ENCODE measurements around the gene DERA. TPM values are rescaled to one million over a fixed set of nuclear protein-coding genes. Genes with fewer than 3 reads are reported as not detected.

DERA gene
- total and polyA plus RNA-seq, 2 donors (not counting 1 experiment from before 2014, with no cell fraction given) = 48.2 to 51.5 TPM

DNA sequence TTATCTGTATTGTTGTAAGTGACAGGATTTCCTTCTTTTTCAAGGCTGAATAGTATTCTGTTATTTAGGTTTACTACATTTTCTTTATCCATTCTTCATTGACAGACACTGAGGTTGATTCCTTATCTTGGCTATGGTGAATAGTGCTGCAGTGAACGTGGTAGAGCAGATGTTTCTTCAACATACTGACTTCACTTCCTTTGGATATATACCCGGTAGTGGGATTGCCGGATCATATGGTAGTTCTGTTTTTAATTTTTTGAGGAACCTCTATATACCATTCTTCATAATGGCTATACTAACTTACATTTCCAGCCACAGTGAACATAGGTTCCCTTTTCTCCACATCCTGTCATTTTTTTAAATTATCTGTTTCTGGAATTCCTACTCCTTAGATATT, 21.8 kb downstream of the DERA start:
- Histone ChIP-seq H3K27me3 (ENCODE audit: control insufficient read depth, insufficient read depth, low read length) (no peaks in the 10 kb centered on the region), H3K9ac (ENCODE audit: insufficient read depth, low read length) (no peak overlapping the region), H3K79me2 (ENCODE audit: control insufficient read depth, insufficient read depth, low read length) (no peaks in the 10 kb centered on the region), H3K4me1 (ENCODE audit: control insufficient read depth, extremely low read depth, insufficient read depth, low read length) (peaks cover 7% of the 10 kb centered on the region), H2AFZ (ENCODE audit: low read length) (no peak overlapping the region), H3K9me3 (ENCODE audit: control insufficient read depth, insufficient read depth, low read depth, low read length) (no peaks in the 10 kb centered on the region), H3K27ac (ENCODE audit: insufficient read depth, low read length) (no peak overlapping the region), H3K36me3 (ENCODE audit: control insufficient read depth, insufficient read depth, low read length) (no peaks in the 10 kb centered on the region), H4K20me1 (ENCODE audit: control insufficient read depth, extremely low read depth, insufficient read depth, low read length) (no peaks in the 10 kb centered on the region), H3K4me2 (ENCODE audit: extremely low read depth, insufficient read depth, low read length) (no peak overlapping the region), H3K4me3 (replicated peaks in 1 of 4; ENCODE audit: control extremely low read depth in 1 of 4, insufficient read depth in 1 of 4, low read depth in 3 of 4, low read length in 4 of 4) (no peak overlapping the region)
- no peak for DNase-seq (ENCODE audit: low read depth in 2 of 2)
- TF ChIP-seq, protein P1, sequence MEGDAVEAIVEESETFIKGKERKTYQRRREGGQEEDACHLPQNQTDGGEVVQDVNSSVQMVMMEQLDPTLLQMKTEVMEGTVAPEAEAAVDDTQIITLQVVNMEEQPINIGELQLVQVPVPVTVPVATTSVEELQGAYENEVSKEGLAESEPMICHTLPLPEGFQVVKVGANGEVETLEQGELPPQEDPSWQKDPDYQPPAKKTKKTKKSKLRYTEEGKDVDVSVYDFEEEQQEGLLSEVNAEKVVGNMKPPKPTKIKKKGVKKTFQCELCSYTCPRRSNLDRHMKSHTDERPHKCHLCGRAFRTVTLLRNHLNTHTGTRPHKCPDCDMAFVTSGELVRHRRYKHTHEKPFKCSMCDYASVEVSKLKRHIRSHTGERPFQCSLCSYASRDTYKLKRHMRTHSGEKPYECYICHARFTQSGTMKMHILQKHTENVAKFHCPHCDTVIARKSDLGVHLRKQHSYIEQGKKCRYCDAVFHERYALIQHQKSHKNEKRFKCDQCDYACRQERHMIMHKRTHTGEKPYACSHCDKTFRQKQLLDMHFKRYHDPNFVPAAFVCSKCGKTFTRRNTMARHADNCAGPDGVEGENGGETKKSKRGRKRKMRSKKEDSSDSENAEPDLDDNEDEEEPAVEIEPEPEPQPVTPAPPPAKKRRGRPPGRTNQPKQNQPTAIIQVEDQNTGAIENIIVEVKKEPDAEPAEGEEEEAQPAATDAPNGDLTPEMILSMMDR (conservative IDR thresholded peaks at IDR 0.05 in 1 of 2, IDR thresholded peaks at IDR 0.05 in 1 of 2; ENCODE audit: low read depth in 1 of 2, low read length in 2 of 2) = no peak
- no peak for TF ChIP-seq EZH2 (IDR thresholded peaks at IDR 0.05; ENCODE audit: low read length, missing control alignments)

DNA sequence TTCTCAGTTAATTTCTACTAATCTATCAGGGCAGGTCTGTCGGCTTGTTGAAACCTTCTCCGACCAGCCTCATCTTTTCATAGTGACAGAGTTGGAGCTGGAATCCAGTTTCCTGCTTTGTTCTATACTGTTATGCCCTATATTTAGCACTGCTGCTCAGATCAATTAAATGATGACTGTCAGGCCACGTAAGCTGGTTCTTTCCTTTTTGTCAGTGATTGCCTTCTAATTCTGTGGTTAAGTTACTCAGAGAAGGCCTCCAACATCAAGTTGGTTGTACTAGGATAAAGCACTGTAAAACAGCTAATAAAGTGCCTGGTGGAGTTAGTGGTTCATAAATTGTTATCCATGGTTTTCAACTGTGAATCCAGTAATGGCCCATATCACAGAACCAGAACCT, 22.6 kb downstream of the DERA start:
- H3K9me3 ChIP-seq (ENCODE audit: control insufficient read depth, insufficient read depth, low read depth, low read length) = no peaks in the 10 kb centered on the region
- no peak overlapping the region for H3K4me3 ChIP-seq (replicated peaks in 1 of 4; ENCODE audit: control extremely low read depth in 1 of 4, insufficient read depth in 1 of 4, low read depth in 3 of 4, low read length in 4 of 4)
- no peak overlapping the region for H3K27ac ChIP-seq (ENCODE audit: insufficient read depth, low read length)
- no peak overlapping the region for H3K9ac ChIP-seq (ENCODE audit: insufficient read depth, low read length)
- H3K4me1 ChIP-seq (ENCODE audit: control insufficient read depth, extremely low read depth, insufficient read depth, low read length) = peaks cover 5% of the 10 kb centered on the region
- H3K4me2 ChIP-seq (ENCODE audit: extremely low read depth, insufficient read depth, low read length) = no peak overlapping the region
- peak in 1 of 2 donors; percentile 77 for DNase-seq (ENCODE audit: low read depth in 2 of 2)
- no peaks in the 10 kb centered on the region for H3K79me2 ChIP-seq (ENCODE audit: control insufficient read depth, insufficient read depth, low read length)
- no peak overlapping the region for H2AFZ ChIP-seq (ENCODE audit: low read length)
- H4K20me1 ChIP-seq (ENCODE audit: control insufficient read depth, extremely low read depth, insufficient read depth, low read length) = no peaks in the 10 kb centered on the region
- H3K27me3 ChIP-seq (ENCODE audit: control insufficient read depth, insufficient read depth, low read length) = no peaks in the 10 kb centered on the region
- TF ChIP-seq, protein P1 (conservative IDR thresholded peaks at IDR 0.05 in 1 of 2, IDR thresholded peaks at IDR 0.05 in 1 of 2; ENCODE audit: low read depth in 1 of 2, low read length in 2 of 2) = no peak
- no peak for TF ChIP-seq EZH2 (IDR thresholded peaks at IDR 0.05; ENCODE audit: low read length, missing control alignments)
- no peaks in the 10 kb centered on the region for H3K36me3 ChIP-seq (ENCODE audit: control insufficient read depth, insufficient read depth, low read length)

DNA sequence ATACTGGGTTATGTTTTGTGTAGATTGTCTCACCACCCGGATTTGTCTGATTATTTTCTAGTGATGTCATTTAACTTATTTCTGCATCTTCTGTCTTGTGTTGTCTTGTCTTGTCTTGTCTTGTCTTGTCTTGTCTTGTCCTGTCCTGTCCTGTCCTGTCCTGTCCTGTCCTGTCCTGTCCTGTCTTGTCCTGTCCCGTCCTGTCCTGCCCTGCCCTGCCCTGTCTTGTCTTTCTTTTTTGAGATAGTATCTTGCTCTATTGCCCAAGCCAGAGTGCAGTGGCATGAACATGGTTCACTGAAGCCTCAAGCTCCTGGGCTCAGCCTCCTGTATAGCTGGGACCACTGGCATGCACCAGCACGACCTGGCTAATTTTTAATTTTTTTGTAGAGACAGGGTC, 25.6 kb downstream of the DERA start:
- no peak overlapping the region for H3K4me3 ChIP-seq (replicated peaks in 1 of 4; ENCODE audit: control extremely low read depth in 1 of 4, insufficient read depth in 1 of 4, low read depth in 3 of 4, low read length in 4 of 4)
- no peaks in the 10 kb centered on the region for H3K79me2 ChIP-seq (ENCODE audit: control insufficient read depth, insufficient read depth, low read length)
- H3K36me3 ChIP-seq (ENCODE audit: control insufficient read depth, insufficient read depth, low read length) = no peaks in the 10 kb centered on the region
- H4K20me1 ChIP-seq (ENCODE audit: control insufficient read depth, extremely low read depth, insufficient read depth, low read length) = no peaks in the 10 kb centered on the region
- no peaks in the 10 kb centered on the region for H3K27me3 ChIP-seq (ENCODE audit: control insufficient read depth, insufficient read depth, low read length)
- no peak overlapping the region for H2AFZ ChIP-seq (ENCODE audit: low read length)
- H3K4me2 ChIP-seq (ENCODE audit: extremely low read depth, insufficient read depth, low read length) = no peak overlapping the region
- no peak overlapping the region for H3K9ac ChIP-seq (ENCODE audit: insufficient read depth, low read length)
- TF ChIP-seq, protein P1 (conservative IDR thresholded peaks at IDR 0.05 in 1 of 2, IDR thresholded peaks at IDR 0.05 in 1 of 2; ENCODE audit: low read depth in 1 of 2, low read length in 2 of 2) = no peak
- TF ChIP-seq EZH2 (IDR thresholded peaks at IDR 0.05; ENCODE audit: low read length, missing control alignments) = no peak
- DNase-seq (ENCODE audit: low read depth in 2 of 2) = no peak
- no peaks in the 10 kb centered on the region for H3K9me3 ChIP-seq (ENCODE audit: control insufficient read depth, insufficient read depth, low read depth, low read length)
- H3K4me1 ChIP-seq (ENCODE audit: control insufficient read depth, extremely low read depth, insufficient read depth, low read length) = no peaks in the 10 kb centered on the region
- no peak overlapping the region for H3K27ac ChIP-seq (ENCODE audit: insufficient read depth, low read length)

All from fibroblast of lung (primary cell).